HG03558 (cell line): ENCODE results near the gene DDR1.
"Not testable (repeated sequence)": the region's sequence is repeated elsewhere in the genome, so short reads cannot be mapped to it uniquely, and the experiment has no call there.

ENCODE experiments used
- ATAC-seq: cut with Tn5 transposase; IDR thresholded peaks from one replicate; pipeline ENCODE4 v1.9.1; 2021; ENCODE audit warnings: moderate number of reproducible peaks; ENCODE audit not compliant: unreplicated experiment; ENCODE audit errors: extremely low read depth

Gene DDR1

GRCh38 chr6:30914076-30914853 lies 29.9 kb downstream of the DDR1 start, which contains the start of gene VARS2:
Gene VARS2 (plus strand): TSS chr6:30914238. CDS start chr6:30914837, 599 bp downstream.
- ATAC-seq, result peak; percentile 56

GRCh38 chr6:30914854-30915590 lies 30.7 kb downstream of the DDR1 start:
- no peak for ATAC-seq

GRCh38 chr6:30915591-30915946 lies 31.2 kb downstream of the DDR1 start:
- ATAC-seq, result no peak

- no peak for ATAC-seq
These were observed 32.7 kb downstream of the DDR1 start for GRCh38 chr6:30917041-30917440.

GRCh38 chr6:30917487-30917886 lies 33.2 kb downstream of the DDR1 start:
- ATAC-seq, result no peak

DNA sequence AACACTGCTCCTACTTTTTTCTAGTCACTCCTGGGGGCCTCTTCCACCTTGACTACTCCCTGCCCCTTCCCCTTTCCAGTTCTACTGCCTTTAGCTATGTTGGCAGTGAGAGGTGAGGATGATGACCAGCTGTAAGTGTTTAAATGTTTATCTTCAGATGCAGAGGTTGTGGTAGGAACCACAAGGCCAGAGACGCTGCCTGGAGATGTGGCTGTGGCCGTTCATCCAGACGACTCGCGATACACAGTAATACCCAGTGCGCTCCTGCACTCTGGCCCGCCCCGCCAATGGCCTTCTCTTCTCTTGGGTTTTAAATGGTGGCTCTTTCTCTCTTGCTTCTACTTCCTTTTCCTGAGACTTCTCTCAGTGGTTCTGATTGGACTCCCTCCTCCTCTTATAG lies 34.4 kb downstream of the DDR1 start:
- no peak for ATAC-seq

GRCh38 chr6:30922447-30922852 lies 38.1 kb downstream of the DDR1 start:
- no peak for ATAC-seq

GRCh38 chr6:30924040-30924627 lies 39.8 kb downstream of the DDR1 start:
- ATAC-seq, result not testable (repeated sequence)

GRCh38 chr6:30926644-30927043 lies 42.3 kb downstream of the DDR1 start:
- ATAC-seq, result no peak

GRCh38 chr6:30927080-30927479 lies 42.8 kb downstream of the DDR1 start:
- not testable (repeated sequence) for ATAC-seq

GRCh38 chr6:30928677-30929076 lies 44.4 kb downstream of the DDR1 start:
- no peak for ATAC-seq

DNA sequence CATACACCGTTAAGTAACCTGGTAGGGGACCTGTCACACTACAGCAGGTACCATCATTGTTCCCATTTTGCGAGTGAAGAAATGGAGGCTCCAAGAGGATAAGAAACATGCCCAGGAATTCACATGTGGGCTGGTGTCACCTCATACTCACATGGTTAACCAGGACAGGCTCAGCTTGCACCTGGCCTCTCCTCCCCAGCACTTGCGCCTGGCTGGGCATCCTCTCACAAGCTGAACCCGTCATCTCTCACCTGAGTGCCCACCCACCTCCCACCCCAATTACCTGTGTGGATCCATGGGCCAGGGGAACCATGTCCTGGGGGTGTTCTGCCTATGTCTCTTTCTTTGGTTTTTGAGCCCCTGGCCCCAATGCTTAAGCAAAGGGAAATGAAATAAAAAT lies 46.2 kb downstream of the DDR1 start:
- no peak for ATAC-seq

GRCh38 chr6:30931272-30931671 lies 47.0 kb downstream of the DDR1 start:
- no peak for ATAC-seq

DNA sequence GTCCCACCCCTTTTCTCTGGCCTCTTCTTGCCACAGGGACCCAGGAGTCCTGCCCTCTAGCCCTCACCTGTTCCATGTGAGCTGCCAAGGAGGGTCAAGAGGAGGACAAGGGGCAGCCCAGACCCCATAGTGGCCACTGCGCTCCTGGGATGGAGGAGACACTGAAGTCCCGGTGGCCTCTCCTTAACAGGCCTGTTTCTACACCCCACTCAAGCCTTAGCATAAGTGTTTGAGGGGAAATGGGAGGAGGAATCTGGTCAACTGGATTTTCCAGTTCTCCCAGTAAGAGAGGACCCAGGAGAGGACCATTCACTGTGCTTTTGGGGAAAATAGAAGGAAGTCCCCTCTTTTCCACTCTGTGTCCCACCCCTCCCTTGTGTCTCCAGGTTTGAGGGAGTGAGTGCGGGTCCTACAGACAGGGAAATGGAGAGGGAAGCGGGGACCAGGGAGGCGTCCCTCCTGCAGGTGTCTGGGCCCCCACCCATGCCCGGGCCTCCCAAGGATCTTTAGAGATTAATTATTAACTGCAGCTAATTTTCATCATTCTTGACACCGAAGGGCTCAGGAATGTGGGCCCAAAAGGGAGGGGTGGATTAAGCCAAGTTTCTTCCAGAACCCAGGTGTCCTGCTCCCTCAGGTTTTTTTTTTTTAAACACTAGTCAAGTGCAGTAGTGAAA lies 47.8 kb downstream of the DDR1 start, which contains the start of gene SFTA2:
Gene SFTA2, minus strand, starts transcription at position 202 of the 677 bp plus-strand sequence. Its CDS starts 74 bp downstream, at position 128.
- no peak for ATAC-seq

DNA sequence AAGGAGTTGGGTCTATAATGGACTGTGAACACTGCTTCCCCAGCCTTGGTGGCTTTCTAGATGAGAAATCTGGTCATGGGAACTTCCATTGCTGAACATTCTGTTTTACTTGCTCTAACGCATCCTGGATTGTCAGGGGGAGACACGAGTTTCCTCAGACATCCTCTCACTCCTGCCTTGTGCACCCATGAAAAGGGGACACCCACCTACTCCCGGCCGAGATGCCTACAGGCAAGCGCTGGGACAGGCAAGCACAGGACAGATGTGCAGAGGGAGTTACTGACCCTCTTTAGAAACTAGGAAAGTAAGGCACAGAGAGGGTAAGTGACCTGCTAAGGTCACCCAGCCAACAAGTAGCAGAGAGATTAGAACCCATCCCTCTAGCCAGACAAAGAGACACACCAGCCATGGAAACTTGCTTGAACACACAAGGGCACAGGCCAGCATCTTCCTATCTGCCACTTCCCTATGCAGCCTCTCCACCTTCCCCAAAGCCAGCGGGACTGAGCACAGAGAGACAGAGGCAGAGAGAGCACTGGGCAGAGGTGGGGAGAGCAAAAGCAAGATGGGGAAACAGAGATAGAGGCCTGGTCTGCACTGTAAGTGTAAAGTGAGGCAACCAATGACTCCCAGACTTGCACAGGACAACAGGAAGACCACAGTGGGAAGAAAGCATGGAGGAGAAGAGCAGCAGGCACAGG lies 48.5 kb downstream of the DDR1 start:
- no peak for ATAC-seq

GRCh38 chr6:30935018-30935417 lies 50.7 kb downstream of the DDR1 start:
- no peak for ATAC-seq

- ATAC-seq, result no peak
These were observed 52.9 kb downstream of the DDR1 start for GRCh38 chr6:30937265-30937664.

DNA sequence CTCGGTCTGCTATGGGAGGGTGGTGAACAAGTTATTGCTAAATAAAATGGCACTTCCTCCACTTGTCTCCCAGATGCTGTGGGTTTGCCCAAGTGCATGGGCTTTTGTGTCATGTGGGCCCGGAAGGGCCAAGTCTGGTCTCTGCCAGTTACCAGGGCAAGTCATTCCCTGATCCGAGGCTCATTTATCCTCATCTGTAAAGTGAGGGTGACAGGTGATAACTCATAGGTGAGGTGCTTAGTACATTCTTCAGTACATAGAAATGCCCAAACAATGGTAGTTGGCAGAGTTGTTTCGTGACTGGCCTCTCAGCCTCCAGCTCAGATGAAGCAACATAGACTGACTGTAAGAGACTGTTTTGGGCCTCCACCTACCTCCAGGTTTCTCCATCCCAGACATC lies 54.4 kb downstream of the DDR1 start:
- no peak for ATAC-seq

- ATAC-seq, result no peak
These were observed 55.2 kb downstream of the DDR1 start for GRCh38 chr6:30939473-30939872.

GRCh38 chr6:30940361-30940986 lies 56.2 kb downstream of the DDR1 start, which contains the start of gene MUCL3:
Gene MUCL3 (plus strand): TSS chr6:30940973. CDS start chr6:30941000, 27 bp downstream.
- ATAC-seq, result no peak
